Suppressor macrophage (primary cell): Measurements from ENCODE around the gene LRRC23.
"Not testable (repeated sequence)": the region's sequence is repeated elsewhere in the genome, so short reads cannot be mapped to it uniquely, and the experiment has no call there.

Source experiments
- DNase-seq, 4 experiments: peaks; one replicate each; pipeline ENCODE4 v3.0.0-alpha.2; 2020 to 2022

Gene LRRC23

DNA sequence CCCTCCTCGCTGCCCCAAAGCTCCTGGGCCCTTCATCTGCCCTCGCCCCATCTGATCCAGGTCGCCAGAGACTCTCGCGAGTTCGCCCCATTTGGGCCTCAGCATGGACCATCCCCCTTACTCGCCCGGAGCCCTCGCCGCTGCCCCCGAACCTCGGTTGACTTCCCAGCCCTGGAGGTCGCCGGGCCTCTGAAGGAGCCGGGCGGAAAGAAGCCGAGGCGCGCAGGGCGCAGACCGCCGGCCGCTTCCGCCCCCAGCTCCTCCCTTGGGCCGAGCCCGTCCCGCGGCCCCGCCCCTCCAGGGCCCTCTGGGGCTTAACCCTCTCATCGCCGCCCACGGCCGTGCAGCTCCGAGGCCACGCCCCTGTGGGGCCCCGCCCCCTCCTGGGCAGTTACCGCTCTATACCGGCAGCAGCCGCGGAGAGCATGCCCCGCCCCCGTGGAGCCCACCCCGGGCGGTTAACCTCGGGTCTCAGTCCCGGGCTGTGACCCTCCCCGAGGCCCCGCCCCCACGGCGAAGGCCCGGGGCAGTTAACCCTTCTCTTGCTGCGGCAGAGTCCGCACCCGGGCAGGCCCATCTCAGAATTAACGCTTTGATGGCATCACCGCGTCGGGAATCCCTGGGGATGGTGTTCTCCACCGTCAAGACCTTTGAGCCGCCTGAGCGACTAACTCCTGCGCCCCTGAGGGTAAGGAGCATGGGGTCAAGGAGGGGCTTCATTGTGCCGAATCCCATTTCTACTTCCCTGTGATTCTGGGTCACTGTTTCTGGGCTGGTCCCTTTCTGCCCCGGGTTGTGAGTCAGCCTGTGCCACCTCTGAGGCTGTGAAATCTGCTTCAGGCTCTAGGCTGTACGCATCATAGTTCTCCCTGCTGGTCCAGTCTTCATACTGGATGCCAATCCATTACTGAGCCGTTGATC, 31.3 kb upstream of the LRRC23 start, which contains the start of gene SPSB2:
Gene SPSB2, minus strand, starts transcription at position 210 of the 921 bp plus-strand sequence. CDS start 402 bp downstream, outside the sequence.
- DNase-seq, result peak; percentile 98 to 100 (median 99)

DNA sequence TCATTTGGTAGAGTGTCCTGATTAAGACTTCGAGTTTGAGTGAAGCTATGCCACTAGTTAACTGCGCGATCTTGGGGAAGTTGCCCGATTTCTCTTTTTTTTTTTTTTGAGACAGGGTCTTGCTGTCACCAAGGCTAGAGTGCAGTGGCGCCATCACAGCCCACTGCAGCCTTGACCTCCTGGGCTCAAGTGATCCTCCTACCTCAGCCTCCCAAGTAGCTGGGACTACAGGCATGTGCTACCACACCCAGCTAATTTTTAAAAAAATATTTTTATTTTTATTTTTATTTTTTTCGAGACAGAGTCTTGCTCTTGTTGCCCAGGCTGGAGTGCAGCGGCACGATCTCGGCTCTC, 30.6 kb upstream of the LRRC23 start:
- DNase-seq, result not testable (repeated sequence)

DNA sequence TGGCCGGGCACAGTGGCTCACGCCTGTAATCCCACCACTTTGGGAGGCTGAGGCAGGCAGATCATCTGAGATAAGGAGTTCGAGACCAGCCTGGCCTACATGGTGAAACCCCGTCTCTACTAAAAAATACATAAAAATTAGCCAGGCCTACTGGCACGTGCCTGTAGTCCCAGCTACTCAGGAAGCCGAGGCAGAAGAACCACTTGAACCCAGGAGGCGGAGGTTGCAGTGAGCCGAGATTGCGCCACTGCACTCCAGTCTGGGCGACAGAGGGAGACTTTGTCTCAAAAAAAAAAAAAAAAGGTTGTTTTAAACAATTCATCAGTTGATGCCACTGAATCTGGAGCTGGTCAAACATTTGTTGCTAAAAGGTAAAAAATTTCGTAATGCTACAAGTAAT, 24.8 kb upstream of the LRRC23 start:
- peak in 1 of 4 experiments; percentile 13 for DNase-seq

DNA sequence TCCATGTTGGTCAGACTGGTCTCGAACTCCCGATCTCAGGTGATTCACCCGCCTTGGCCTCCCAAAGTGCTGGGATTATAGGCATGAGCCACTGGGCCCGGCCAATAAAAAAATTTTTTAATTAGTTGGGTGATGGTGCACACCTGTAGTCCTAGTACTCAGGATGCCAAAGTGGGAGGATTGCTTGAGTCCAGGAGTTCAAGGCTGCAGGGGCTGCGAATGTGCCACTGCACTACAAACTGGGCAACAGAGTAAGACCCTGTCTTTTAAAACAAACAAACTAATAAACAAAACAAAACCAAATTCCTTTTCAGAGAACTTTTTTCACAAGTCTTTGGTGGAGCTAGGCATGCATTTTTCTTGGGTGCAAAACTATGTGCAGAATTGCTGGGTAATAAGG, 21.4 kb upstream of the LRRC23 start:
- DNase-seq, result no peak

DNA sequence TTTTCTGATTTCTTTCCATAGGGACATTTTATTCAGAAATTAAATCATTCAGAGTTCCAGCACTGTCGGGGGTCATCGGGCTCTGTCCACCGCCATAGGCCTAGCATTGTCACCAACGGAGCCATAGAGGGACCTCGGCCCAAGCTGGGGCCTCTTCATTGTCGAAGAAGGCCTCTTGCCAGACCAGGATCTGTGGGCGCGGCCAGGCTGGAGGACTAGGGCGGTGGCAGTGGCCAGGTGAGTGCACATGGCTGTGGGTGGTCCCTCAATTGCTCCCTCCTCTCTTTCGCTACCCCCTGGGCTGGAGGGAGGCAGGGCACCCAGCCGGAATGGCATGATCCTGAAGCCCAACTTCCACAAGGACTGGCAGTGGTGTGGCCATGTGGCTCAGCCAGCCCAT, 20.9 kb upstream of the LRRC23 start:
- no peak for DNase-seq

DNA sequence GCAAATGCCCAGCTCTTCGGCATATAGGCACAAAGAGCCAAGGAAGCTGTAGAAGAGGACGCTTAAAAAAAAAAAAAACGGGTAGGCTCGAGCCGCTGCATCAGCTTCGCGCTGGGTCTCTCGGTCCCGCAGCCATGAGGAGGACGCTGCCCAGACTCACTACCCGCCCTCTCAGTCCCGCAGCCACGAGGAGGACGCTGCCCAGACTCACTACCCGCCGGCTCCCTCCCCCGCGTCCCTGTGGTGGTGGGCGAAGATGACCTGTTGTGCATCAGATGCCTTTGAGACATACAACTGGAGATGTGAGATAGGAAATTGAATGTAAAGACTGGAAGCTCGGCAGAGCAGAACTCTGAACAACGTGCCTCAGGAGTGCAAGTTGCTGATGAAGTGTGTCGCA, 20.1 kb upstream of the LRRC23 start:
- DNase-seq, result no peak

DNA sequence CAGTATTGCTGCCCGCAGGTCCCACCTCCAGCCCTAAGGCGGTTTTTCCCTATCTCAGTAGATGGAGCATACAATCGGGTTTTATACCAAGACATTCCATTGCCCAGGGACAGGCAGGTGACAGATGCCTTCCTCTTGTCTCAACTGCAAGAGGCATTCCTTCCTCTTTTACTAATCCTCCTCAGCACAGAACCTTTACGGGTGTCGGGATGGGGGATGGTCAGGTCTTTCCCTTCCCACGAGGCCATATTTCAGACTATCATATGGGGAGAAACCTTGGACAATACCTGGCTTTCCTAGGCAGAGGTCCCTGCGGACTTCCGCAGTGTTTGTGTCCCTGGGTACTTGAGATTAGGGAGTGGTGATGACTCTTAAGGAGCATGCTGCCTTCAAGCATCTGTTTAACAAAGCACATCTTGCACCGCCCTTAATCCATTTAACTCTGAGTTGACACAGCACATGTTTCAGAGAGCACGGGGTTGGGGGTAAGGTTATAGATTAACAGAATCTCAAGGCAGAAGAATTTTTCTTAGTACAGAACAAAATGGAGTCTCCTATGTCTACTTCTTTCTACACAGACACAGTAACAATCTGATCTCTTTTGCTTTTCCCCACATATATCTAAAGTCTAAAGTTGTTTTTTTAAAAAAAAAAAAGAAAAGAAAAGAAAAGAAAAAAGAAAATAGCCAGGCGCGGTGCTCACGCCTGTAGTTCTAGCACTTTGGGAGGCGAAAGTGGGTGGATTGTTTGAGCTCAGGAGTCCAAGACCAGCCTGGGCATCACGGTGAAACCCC, 18.2 kb upstream of the LRRC23 start:
- DNase-seq, result not testable (repeated sequence)

DNA sequence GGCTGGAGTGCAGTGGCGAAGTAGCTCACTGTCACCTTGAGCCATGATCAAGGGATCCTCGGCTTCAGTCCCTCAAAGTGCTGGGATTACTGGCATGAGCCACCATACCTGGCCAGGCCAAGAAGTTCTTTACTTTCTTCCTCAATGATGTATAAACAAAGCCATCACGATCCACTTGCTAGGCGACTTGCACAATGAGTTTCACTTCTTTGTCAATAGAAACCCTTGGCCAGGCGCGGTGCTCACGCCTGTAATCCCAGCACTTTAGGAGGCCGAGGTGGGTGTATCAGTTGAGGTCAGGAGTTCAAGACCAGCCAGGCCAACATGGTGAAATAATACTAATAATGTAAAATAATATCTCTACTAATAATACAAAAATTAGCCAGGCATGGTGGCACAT, 17.2 kb upstream of the LRRC23 start:
- peak; percentile 46 to 68 (median 65) for DNase-seq

DNA sequence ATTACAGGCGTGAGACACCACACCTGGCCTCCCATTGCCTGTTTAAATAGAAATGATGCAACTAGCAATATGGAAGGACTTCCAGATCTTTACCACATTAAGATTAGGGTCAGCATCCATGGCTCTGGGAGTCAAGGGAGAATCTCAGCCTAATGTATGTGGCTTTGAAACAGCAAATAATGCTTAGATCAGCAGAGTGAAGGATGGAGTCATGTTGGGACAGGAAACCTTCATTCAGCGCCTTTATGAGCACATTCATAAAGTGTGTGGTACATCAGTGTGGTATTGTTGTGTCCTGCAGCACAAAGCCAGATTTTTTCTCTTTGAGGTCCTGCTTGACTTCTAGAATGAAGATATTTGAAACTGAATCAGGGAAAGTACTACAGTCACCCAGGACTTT, 16.3 kb upstream of the LRRC23 start:
- DNase-seq, result no peak

DNA sequence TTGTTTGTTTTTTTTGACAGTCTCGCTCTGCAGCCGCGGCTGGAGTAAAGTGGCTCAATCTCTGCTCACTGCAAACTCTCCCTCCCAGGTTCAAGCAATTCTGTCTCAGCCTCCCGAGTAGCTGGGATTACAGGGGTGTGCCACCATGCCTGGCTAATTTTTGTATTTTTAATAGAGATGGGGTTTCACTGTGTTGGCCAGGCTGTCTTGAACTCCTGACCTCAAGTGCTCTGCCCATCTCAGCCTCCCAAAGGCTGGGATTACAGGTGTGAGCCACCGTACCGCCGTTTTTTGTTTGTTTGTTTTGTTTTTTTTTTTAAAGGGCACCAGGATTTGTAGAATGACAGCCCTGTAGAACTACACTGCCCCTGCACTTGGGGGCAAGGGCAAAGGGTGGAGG, 15.8 kb upstream of the LRRC23 start:
- DNase-seq, result not testable (repeated sequence)

DNA sequence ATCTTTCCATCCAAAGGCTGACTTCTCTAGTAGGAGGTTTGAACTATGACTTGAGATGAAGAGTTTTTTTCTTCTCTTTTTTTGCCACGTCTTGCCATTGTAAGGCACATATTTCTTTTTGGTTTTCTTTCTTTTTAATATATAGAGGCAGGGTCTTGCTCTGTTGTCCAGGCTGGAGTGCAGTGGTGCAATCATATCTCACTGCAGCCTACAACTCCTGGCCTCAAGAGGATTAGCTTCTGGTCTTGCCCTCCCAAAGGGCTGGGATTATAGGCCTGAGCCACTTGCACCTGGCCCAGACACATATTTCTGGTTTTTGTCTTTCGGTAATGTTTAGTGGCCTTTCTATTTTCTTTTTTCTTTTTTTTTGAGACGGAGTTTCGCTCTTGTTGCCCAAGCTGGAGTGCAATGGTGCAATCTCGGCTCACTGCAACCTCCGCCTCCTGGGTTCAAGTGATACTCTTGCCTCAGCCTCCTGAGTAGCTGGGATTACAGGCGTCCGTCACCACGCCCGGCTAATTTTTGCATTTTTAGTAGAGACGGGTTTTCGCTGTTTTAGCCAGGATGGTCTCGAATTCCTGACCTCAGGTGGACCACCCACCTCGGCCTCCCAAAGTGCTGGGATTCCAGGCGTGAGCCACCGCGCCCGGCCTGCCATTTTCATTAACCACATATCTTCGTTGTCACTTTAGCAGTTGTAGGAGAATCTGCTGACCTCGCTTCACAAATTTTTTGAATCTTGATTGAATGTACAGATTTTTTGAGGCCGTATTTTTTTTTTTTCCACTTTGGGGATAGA, 14.6 kb upstream of the LRRC23 start:
- not testable (repeated sequence) for DNase-seq

DNA sequence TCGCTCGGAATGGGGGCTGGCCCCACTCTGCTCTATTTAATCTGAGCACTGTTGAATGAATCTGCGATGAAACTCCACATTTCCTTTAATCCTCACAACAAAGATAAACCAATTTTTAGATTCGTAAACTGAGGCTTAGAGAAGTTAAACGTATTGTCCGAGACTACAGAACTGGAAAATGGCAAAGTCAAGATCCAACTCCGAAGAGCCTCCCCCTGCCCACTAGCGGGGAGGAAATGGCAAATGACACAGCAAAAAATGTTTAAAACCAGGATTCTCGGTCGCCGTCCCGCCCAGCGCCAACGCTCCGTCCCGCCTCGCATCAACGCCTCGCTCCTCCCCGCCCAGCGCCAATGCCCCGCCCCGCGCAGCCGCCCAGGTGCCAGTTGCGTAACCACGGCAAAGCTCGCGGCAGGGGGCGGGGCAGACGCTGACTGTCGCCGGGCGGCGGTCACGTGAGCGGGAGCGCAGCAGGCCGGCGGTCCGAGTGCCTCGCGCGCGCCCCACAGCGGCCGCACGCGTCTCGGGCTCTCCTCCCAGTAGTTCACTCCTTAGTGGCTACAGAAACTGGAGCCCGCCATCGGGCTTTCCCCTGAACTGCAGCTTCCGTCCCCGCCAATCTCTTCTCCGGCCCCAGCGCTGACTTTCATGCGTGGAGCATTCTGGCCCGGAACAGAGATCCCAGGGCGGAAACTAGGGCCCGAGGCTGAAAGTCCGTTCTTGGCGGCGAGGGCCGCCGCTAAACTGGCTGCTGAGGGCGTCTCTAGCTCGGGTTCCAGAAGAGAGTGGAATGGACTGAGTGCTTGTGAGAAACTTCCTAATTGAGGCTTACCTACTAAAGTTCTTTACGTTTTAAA, 13.6 kb upstream of the LRRC23 start:
- peak; percentile 99 to 100 (median 100) for DNase-seq

DNA sequence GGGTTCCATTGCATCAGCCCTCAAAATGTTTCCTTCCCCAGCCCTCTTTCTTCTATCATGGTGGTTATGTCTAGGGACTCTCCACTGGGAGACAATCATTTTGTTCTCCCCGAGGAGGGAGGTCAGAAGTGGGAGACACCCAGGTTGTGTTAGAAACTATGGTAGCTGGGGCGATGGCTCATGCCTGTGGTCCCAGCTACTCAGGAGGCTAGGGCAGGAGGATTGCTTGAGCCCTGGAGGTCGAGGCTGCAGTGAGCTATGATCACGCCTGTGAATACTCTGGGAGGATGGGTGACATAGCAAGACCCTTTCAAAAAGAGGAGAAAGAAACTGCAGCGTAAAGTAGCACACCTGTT, 13.0 kb upstream of the LRRC23 start:
- DNase-seq, result peak in 1 of 4 experiments; percentile 12

DNA sequence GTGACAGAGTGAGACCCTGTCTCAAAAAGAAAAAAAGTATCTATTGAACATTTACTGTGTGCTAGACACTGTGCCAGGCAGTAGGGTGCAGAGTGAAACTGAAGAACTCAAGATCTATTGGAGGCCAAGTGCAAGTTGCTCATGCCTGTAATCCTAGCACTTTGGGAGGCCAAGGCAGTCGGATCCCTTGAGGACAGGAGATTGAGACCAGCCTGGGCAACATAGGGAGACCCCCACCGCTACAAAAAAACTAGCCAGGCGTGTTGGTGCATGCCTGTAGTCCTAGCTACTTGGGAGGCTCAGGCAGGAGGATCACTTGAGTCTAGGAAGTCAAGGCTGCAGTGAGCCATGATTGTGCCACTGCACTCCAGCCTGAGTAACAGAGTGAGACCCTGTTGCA, 11.9 kb upstream of the LRRC23 start:
- DNase-seq, result not testable (repeated sequence)

DNA sequence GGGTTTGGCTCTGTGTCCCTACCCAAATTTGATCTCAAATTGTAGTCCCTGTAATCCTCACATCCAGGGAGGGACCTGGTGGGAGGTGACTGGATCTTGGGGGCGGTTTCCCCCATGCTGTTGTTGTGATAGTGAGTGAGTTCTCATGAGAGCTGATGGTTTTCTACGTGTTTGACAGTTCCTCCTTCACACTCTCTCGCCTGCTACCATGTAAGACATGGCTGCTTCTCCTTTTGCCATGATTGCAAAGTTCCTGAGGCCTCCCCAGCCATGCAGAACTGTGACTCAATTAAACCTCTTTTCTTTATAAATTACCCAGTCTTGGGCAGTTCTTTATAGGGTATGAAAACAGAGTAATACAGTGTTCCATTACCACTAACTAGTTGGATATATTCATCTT, 10.3 kb upstream of the LRRC23 start:
- DNase-seq, result peak; percentile 34 to 70 (median 60)

DNA sequence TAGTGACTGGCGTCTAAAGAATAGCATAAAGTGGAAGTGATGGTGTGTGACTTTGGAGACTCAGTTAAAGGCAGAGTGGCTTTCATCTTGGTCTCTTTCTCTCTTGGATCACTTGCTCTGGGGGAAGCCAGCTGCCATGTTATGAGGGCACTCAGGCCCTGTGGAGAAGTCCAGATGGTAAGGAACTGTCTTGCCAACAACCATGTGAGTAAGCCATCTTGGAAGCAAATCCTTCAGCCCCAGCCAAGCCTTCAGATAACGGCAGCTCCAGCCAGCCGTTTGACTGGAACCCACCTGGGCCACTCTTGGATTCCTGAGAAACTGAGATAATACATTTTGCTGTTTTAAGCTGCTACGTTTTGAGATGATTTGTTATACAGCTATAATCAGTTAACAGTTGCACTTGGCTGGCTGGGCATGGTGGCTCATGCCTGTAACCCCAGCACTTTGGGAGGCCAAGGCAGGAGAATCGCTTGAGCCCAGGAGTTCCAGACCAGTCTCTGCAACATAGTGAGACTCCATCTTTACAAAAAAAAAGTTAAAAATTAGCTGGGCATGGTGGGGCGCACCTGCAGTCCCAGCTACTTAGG, 7.7 kb upstream of the LRRC23 start:
- DNase-seq, result no peak

DNA sequence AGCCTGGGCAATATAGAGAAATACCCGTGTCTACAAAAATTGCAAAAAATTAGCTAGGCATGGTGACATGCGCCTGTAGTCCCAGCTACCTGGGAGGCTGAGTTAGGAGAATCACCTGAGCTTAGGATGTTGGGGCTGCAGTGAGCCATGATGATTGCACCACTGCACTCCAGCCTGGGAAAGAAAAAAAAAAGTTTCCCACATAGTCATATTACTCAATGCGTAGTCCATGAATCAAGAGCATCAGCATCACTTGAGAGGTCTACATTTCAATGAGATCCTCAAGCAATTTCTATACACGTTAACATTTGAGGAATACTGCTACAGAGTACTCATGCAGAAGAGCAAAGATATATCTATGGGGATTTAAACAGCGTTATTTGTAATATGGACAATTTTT, 5.2 kb upstream of the LRRC23 start:
- DNase-seq, result peak in 1 of 4 experiments; percentile 36

DNA sequence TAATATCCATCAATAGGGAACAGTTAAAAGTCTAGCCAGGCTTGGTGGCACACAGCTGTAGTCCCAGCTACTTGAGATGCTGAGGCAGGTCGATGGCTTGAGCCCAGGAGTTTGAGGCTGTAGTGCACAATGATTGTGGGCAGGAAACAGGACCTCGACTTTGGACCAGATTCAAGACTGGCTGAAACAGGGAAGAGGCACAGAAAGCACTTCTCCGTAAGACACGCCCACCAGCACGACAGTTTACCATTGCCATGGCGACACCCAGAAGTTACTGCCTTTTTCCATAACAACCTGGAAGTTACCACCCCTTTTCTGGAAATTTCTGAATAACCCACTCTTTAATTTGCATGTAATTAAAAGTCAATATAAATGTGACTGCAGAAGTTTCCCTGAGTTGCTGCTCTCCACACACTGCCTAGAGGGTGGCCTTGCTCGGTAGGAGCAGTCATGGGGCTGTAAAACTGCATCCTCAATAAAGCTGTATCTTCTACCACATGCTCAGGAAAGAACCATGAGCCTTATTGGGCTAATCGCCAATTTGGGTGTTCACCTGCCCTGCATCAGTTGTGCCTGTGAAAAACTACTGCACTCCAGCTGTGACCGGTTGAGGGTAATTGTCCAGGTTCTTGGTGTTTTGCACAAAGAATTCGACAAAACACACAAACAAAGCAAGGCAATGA, 4.6 kb upstream of the LRRC23 start:
- DNase-seq, result peak; percentile 81 to 88 (median 88)

DNA sequence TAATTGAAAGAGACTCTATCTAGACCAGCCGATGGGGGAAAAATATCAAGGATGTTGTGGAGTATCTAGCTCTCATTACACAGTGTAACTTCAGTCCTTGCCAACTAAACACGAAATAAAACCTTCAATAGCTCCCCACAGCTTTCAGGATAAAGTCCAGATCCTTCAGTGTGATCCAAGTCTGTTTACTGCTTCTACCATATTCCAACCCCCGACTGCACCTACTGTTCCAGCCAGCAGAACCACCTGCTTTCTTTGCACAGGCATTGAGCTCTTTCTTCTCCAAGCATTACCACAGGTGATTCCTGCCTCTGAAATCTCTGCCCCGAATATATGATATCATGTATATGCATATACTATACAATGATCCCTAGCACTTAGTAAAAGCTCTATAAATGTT, 2.2 kb upstream of the LRRC23 start:
- no peak for DNase-seq

DNA sequence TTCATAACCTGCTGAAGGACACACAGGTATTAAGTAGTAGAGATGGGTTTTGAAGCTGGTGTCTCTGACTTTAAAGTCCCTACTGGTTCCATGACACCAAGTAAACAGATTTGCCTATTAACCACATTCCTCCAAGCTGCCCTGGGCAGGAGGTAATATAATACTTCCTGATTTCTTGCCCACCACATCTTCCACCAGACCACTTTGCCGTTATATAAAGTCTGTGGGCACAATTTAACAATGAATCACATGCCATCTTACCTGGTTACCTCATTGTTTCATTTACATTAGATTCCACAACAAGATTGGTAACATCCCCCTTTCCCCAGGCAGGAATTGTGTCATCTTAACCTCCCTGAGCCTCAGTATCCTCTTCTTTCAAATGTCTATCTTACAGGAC, 900 bp upstream of the LRRC23 start:
- no peak for DNase-seq
